Measurements from ENCODE around the gene DSTN.

The DSTN gene

DNA sequence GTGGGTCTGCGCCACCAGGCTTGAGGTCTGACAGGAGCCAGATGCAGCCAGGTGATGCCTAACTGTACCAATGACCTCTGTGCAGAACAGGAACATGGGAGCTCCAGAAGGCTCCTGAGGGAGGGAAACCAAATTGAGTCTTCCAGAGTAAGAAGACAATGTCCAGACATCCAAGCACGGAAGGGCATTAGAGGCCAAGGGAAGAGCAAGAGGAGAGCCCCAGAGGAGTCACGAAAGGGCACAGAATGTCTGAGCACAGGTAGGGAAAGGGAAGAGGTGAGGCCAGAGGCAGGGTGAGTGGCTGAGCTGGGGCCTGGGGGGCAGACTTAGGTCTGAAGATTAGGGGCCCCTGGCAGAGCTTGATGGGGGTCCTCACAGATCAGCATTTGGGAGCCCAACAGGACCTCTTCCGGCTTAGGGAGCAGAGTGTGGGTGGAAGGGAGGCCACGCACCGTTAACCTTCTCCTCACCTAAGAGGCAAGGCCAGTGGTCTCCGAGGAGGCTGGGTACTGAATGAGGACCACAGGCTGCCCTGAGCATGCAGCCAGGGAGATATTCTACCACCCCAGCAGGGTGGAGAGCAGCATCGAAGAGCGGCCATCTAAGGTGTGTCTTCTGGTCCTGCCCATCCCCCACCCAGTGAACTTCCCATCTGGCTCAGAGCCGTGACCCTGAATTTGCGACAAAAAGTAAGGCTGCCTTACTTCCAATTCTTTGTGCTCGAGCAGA, 70.4 kb downstream of the DSTN start:
- no peak for DNase-seq

DNA sequence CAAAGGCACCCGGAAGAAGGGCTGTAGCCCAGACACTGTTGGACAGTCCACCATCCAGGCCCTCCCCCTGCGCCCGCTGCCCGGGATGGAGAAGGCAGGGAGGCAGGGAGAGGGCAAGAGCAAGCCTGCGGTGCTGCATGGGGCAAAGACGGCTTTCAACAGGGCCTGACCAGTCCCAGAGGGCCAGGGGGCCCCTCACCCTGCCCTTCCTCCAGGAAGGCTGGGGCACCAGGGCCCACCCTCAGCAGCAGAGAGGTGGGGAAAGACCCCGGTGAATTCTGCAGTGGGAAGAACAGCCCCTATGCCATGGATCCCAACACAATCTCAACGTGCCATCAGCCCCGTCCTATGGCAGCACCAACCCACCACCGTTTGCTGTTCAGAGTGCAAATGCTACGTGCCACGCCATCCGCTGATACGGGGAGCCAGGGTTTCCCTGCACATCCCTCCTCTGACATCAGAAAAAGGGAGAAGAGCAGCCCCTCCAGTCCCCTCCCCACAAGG, 71.1 kb downstream of the DSTN start:
- DNase-seq: no peak

DNA sequence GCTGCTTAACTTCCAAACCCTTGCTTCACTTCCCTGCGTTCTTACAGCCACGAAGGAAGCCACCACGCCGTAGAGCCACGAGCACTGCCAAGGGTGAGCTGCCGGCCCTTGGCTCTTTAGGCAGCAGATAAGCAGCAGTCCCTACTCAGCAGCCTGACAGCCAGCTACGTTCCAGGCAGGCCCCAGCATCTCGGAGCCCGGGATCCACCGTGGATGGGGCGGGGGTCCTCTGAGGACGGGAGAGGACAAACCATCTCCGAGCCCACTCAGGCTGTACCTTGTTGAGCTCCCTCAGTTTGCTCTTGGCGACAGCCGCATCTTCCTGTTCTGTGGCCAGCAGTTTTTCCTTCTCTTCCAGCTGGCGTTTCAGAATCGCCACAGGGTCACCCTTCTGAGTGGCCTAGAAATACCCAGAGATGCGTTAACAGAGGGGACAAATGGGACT, 71.7 kb downstream of the DSTN start:
- no peak for DNase-seq

DNA sequence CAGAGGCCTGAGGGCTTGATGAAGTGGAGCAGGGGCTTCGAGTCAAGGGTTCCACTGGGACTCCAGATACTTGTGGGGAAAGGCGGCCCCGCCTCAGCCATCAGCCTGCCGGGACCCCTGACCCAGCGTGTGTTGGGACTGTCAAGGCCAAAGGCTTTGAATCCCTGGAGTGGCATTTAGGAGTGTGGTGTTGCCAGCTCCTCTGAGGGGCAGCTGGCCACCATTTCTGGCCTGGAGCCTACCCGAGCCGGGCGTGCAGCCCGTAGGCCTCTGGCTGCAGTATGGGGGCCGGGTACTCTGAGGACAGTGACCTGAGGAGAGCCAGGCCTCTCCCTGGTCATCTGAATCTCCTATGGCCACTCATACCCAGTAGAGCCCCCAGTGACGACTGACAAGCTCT, 72.1 kb downstream of the DSTN start:
- DNase-seq: no peak

DNA sequence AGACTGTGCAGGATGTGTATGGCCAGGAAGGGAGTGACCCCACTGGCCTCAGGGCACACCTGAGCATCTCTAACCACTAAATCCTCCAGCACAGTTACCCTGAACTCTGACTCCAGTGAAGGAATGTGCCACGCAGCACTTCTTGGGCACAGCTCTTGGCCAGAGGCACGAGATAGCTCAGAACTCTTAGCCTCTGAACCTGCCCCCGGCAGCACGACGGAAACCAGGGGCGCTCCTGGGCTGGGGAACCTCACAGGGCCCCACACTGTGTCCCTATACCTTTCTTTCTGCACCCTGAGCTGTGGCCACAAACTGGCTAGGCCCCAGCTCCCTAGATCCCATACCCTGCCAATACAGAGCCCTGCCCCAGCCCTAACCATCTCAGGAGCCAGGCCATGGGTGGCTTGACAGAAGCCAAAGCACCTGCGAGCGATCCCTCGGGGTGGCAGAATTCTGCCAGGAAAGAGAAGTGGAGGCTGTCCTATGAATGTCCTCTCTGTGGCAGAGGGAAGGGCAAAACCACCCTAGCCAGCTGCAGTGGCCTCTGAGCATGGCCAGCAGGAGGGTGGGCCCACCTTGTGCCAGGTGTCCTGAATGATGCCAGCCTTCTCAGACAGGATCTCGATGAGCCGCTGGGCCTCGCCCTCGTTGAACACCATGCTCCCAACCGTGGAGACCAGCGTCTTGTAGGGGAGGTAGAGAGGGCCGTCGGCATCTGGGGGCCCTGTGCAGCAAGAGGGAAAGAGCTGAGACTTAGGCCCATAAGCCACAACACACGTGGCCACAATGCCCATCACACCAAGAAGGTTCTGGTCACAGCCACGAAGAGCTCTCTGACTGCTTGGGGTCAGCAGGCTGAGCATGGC, 72.8 kb downstream of the DSTN start:
- no peak for DNase-seq

DNA sequence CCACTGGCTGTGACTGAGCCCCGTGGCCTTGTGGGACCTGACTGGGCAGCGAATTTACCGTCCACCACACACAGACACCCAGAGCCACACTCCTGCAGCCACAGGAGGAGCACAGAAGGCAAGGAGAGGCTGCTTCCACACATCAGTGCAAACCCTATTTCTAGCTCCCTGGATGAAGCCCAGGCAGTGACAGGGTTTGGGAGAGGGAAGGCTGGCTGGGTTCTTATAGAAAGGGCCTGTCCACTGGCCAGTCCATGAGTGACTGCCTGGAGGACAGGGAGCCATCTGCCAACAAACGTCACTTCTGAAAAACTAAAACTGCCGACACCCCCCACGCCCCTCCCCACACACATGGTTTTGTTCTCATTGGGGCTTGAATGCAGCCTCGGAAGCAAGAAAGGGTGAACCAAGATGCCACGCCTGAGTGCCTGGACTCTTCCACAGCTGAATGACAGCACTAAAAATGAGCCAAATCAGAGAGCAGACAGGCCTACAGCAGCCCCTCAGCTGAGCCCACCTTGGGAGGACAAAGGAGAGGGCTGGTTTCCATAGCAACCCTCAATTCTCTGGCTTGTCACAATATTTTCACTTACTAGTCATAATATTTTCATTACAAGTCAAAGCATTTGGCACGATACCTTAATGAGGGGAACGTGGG, 73.8 kb downstream of the DSTN start:
- DNase-seq: no peak

DNA sequence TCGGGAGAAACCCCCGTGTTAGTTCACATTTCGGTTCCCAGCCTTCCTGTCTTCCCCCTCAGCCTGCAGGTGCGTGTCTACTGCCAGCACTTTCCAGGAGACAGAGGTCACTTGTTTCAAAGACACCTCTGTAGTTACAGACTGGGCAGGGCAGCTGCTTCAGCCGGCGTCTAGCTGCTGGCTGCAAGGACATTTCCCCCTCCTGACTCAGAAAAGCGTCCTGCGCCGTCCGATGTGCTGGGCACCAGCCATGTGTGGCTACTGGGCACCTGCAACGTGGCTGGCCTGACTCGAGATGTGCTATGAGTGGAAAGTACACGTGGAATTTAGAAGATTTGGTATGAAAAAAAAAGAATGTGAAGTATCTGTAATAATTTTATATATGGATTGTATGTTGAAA, 74.6 kb downstream of the DSTN start:
- no peak for DNase-seq

DNA sequence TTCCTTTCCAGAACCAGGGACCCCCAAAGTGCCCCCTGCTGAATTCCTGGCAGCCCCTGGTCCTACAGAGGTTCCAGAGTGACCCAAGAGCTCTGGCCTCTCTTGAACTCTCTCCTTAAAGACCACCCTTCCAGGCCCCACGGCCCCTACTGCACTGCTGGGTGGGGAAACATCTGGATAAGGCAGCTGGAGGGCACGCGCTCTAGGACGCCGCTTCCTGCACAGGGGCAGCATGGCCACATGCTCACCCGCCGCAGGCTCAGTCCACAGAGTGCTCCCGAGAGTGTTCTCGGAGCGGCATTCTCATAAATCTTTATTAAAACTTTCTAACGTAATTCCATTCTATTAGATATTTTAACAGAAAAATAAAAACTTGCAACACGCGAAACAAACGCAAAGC, 75.1 kb downstream of the DSTN start:
- DNase-seq: no peak

DNA sequence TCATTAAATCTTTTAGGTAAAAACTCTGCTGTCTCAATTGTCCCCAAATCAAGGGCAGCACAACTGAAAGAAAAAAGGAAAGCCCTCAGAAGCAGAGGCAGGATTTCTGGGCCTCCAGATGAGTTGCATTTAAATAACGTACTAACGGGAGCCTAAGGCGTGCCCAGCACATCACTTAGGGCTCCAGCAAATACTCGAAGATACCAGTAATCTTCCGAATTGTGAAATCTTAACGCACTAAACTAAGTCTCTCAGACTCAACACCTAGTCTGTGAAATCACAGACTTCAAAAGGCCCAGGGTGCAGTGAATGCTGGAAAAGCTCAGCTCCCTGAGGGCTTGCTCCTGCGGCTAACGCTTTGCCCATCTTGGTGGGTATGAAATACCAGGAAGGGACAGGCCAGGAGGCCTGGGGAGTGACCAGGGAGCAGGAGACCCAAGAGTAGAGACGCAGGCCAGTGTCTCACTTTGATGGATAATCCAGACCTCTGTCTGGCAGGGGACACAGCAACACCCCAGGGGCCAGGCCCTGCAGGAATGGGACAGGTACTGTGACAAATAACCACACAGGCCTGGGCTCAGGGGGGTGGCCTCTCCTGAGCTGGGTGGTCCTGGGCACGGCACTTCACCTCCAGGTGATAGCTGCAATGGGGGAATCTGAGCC, 75.8 kb downstream of the DSTN start:
- DNase-seq: no peak

DNA sequence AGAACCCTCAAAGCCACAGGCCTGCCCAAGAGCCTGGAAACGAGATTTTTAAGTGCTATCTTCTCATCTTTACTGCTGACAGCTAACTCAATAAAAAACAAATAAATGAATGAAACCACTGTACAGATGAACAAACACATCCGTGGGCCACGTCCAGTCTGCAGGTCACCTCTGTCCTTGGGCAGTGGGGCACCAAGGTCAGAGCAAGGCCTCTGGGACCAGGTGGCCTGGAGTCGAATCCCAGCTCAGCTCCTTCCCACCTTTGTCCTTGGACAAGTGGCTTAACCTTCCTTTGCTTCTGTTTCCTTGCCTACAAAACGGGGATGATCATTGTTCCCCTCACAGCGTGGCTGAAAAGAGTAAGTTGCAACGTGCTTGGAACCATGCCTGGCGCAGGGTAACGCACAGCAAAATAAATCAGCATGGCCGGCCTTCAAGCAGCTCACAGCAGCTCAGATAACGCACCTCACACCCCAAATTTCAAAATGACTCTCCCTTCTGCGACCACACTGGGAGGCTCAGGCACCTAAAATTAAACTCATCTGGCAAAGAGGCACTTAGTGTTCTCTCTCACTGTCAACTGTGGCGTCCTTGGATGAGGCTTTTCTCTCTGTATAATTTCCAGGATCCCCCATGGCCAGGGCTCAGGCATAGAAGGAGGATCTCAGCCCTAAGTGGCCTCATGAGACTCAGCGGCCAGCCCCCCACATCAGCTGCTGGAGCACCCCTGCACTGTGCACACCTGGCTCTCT, 76.5 kb downstream of the DSTN start:
- DNase-seq: no peak

DNA sequence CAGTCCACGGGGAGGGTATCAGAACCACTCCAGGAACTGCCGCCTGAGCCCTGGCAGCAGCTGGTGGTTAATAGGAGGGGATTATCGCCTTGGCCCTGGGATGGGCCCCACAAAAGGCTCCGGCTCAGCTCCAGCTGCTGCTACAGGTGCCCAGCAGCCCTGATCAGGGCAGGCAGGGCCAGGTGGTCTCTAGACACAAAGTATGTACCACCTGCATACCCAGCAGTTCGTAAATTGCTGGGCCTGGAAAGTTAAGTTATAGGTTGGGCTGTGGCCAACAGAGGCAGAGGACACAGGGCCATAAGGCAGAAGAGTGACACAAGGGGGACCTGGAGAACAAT, 77.1 kb downstream of the DSTN start:
- no peak for DNase-seq

DNA sequence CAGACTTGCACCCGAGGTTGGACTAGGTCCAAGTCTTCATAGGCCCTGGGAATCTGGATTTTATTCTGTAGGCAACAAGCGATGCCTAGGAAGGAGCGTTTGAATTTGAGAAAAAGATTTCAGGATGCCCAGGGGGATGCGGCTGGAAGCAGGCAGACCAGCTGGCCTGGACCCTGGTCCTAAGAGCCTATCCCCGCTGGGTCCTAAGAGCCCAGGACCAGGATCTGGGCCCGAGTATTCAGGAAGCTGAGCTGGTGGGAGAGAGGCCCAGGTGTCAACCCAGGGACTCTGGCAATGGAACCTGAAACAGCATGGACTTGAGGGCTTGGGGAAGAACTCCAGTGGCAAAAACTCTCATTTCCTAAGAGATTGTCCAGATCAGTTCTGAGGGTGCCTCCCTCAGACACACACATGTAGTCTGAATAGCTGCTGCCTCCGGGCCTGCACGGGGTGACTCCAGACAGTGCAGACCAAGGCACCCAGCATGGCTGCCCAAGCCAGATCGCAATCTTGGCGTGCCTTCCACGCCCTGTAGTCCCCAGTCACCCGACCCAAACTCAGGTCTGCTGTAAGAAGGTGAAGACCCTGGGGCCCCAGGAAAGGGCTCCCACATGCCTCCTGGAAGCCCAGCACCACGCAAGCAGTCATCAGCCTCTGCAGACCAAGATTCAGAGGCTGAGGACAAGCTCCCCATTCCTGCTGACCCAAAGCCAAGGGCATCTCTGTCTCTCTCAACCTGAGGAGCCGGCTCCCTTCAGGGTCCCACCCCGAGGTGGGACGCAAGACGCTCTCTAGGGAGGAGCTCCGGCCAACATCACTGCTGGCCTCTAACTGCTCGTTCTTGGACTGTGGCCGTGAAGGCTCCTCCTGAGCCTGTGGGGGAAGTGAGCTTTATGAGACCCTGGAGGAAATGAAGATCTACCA, 77.8 kb downstream of the DSTN start:
- no peak for DNase-seq

DNA sequence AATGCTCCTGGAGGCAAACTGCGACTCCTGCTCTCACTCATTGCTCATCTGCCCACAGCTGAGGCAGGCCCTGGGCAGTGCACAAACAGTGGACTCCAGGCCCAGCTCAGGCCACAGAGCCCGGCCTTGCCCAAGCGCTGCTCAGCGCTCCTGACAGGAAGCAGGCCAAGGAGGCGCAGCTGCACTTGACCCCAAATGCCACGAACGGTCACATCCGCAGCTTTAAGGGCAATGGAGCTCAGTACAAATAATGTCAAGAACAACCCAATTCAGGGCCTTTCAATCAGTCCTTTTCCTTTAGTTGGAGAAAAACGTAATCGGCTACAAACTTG, 78.4 kb downstream of the DSTN start:
- no peak for DNase-seq

DNA sequence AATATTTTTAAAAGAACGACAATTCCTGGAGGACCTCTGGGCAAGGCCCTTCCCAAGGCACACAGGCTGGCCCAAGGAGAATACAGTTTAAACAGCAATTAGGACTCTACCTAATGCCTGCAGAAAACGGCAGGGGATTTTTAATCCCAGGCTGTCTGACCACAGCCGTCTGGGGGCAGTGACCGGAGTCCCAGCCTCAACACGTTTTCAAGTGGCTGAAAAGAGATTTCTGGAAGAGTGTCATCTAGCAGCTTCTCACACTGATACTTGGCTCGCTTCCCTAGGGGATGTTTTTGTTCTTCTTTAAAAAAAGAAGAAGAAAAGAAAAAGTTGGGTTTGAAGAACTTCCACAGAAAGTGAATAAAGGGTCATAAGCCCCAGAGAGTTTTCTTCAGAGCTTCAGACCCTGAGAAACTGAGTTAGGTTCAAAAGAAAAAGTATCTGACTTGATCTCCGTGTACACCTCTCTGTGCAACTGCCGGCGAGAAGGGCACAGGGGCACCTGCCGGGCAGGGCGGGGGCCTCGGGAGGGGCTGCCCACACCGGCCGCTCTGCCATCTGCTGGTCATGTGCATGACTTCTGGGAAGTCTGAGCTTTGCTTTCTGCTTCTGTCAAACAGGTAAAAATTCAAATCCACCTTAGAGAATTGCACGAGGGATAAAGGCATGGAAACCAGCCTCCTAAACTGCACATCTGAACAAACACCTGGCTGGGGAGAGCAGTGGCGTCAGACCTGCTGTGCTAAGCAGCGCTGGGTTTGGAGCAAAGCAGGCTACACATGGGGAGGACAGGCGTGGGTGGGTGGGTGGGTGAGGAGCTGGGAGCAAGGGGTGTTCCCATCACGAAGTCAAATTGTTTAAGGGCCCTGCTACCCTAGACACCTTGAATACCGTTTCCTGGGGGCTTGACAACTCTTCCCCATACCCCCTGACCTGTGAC, 79.2 kb downstream of the DSTN start:
- peak; percentile 24 for DNase-seq

DNA sequence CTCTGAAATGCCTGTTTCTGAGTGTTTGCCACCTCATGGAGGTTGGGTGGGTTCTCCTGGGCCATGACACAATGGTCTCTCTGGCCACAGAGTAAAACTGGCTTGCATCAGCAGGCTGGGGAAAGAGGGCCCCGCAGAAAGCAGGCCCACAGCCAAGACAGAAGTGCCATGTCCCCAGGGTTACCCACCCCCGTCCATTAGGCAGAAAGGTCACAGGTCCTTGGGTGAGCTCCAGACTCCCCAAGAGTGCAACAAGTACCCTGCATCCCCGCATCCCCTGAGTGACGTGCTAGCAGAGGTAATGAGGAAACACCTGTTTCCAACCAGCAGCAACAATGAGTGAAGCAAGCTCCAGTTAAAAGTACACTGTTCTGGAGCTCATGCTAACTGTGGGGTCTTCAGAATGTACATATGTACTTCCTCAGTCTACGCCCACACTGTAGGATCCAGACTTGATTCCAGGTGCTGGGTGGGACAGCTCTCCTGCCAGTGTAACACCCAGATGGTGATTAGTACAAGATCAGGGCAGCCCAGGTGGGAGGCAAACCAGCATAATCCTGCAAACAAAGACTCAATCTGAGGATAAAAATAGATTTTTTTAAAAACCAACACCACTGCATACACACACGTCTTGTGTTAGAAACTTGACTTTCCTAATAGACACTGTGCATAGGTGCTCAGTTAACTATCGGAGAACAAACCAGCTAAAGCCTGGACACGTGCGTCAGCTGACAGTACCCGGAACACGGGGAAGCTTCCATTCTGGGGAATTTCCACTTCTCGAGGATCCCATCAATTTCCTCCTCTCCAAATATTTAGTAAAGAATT, 80.6 kb downstream of the DSTN start:
- DNase-seq: no peak

DNA sequence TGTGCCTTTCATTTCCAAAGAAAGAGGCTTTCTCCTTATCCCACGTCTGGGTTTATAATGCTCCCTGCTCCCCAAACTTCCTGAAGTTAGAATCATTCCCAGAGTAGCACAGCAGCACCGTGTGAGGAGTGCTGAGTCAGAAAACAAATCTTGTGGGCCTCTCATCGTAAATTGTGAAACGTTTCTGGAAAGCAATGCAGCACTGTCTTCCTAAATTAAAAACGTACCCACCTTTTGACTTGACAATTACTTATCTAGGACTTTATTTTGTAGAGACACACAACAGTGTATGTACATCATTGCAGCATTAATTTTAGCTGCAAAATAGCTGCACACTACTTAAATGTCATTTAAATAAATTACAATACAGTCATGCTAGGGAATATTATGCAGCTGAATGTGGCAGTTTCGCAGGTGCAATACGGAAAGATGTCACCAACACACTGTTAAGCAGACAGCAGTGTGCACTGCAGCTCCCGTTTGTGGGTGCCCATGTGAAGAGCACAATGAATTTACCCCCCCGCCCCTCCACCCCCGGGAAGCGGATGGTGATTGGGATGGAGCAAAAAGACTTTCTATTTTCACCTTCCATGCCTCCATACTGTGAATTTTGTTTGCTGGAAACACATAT, 81.4 kb downstream of the DSTN start:
- no peak for DNase-seq

DNA sequence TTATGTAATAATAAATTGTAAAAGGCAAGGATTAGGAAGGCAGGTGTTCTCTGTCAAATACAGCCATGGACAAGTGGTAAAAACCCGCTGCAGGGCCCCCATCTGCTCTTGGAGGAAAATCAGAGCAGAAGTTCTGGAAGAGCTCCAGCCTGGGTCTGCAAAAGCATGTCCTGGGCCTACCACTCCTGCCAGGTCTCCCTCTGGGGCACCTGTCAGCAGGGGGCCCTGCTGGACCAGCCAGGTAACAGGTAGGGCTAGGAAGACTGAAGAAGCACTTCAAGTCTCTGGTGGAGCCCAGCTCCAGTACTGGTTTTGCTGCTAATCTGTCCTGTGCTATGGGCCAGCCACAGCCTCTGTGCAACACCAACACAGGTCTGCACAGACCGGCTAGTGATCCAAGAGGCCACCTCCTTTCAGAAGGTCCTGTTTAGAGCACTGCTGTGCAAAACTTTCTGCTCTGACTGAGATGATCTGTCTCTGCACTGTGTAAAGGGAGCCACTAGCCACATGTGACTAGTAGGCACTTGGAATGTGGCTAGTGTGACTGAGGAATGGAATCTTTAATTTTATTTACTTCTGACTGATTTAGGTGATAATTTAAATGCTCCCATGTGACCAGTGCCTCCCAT, 82.0 kb downstream of the DSTN start:
- no peak for DNase-seq

DNA sequence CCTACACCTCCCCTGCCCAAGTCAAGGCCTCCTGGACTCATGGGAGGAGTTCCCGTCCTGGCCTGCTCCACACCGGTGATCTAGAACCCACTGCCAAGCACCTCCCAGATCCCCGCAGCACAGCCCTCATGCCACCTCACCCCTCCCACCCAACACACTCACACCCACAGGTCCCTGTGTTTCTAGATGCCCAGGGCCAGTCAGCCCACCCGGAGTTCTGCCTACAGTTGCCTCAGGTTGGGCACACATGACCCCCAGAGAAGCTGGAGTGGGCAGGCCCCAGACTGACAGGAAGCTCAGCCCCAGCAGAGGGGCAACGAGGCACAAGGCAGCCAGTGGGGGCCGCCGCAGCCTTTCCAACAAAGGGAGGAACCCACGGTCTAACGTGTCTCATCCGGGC, 82.5 kb downstream of the DSTN start:
- no peak for DNase-seq

Data from stimulated activated CD4-positive, alpha-beta T cell treated with anti-CD3 and anti-CD28 coated beads, Interleukin-1b, Interleukin-23, amount 100 ng/mL, for 48 hours (primary cell).